Fibroblast of lung (primary cell): Measurements from ENCODE around the gene EAF2.

Experiments used
- EZH2 ChIP-seq: IDR thresholded peaks from 2 replicates; pipeline ENCODE4 v1.5.1; 2012; ENCODE audit warnings: low read length, control low read depth, mild to moderate bottlenecking; ENCODE audit errors: missing control alignments
- TF ChIP-seq, protein P1 (sequence below), 2 donors: IDR thresholded peaks in 1 of 2; conservative IDR thresholded peaks in 1 of 2; 1 replicate in 1 of 2; 2 replicates in 1 of 2; pipeline ENCODE4 v1.5.1; 2011 to 2012; ENCODE audit warnings: low read length in 2 of 2, control low read depth in 1 of 2, inconsistent platforms in 1 of 2, low read depth in 1 of 2, mild to moderate bottlenecking in 1 of 2

DNA sequence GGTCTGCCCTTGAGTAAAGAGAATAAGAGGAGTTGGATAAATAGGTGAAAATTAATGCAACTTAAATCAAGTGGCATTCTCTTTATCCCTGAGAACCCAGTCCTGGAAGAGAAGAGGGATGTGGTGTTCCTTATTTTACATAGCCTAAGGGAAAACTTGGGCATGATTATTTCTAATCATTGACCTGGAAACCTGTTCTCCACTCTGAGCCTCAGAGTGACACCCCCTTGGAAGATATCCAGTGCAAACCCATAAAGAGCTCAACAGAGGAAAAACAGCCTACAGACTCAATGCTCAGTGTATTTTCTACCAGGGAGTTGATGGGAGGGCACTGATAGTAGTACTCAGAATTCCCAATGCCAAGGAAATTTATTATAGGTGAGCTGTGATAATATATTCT, 81.2 kb downstream of the EAF2 start:
- TF ChIP-seq EZH2, result no peak
- TF ChIP-seq, protein P1, sequence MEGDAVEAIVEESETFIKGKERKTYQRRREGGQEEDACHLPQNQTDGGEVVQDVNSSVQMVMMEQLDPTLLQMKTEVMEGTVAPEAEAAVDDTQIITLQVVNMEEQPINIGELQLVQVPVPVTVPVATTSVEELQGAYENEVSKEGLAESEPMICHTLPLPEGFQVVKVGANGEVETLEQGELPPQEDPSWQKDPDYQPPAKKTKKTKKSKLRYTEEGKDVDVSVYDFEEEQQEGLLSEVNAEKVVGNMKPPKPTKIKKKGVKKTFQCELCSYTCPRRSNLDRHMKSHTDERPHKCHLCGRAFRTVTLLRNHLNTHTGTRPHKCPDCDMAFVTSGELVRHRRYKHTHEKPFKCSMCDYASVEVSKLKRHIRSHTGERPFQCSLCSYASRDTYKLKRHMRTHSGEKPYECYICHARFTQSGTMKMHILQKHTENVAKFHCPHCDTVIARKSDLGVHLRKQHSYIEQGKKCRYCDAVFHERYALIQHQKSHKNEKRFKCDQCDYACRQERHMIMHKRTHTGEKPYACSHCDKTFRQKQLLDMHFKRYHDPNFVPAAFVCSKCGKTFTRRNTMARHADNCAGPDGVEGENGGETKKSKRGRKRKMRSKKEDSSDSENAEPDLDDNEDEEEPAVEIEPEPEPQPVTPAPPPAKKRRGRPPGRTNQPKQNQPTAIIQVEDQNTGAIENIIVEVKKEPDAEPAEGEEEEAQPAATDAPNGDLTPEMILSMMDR (conservative IDR thresholded peaks at IDR 0.05 in 1 of 2, IDR thresholded peaks at IDR 0.05 in 1 of 2; ENCODE audit: low read depth in 1 of 2, low read length in 2 of 2), result no peak
